NCI-H2227 treated with DMSO at 0.1 percent for 48 hours (cell line): Measurements from ENCODE around the gene CYP11A1.

Experiments used
- DNase-seq: peaks from one replicate; lab custom pipeline; 2025; lab: John Stamatoyannopoulos, UW

CYP11A1 gene

DNA sequence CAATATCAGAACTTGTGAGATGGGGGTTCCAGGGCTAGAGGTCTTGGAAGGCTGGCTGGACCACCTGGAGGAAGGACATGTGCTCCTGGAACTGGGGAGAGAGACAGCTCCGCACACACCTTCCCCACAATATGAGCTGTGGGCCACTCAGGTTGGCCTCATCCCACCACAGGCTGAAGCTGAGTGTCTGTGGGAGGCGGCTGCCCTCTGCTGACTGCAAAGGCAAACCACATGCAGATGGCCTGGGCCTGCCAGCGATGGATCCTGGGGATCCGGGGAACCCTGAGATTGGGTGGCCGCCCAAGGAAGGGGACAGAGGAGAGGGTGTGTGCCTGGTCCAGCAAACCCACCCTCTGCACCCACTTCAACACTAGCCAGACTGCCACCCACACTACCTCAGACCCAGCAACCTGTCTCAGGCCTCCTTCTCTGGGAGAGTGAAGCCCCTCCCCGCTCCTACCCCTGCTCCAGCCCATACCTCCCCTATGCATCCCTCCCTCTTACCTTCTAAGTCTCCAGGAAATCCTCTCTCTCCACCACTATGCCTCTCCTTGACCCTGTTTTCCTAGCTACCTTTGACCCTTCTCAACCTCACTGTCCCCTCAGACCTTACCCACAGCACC, 44.8 kb downstream of the CYP11A1 start:
- peak; percentile 50 for DNase-seq

DNA sequence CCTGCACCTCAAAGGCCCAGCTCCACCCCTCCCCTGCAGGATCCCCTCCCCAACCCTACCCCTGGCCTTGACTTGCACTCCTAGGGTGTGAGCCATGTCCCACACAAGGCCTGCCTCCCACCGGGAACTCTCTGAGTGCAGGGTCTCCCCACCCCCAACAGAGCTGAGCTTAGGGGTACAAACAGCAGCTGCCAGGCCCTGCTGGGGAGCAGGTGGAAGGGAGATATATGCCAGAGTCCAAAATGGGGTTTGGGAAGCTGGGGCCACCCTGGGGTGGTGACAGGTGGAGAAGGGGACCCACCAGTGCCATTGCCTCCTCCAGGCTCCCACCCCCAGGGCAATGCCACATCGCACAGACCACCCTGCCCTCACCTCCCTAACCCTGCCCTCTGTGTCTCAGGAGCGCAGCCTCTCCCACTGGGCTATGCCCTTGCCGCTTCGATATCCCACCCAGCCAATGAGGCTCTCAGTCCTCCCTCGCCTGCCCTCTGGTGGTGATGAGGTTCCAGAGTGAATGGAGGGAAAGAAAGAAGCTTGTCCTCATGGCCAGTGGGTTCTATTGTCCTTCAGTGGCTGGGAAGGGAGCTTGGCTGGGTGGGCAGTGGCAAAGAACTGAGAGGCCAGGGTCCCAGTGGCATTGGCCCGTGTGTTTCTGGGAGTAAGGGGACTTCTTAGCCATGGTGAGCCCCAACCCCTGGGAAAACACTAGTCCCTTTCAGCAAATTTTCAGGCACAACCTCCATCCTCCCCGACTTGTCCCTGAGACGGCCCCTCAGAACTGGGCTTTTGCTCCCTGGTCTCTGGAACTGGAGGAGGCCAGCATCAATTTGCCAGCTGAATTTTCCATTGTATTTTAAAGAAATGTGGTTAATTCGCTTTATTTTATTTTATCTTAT, 46.8 kb downstream of the CYP11A1 start:
- peak; percentile 12 for DNase-seq

DNA sequence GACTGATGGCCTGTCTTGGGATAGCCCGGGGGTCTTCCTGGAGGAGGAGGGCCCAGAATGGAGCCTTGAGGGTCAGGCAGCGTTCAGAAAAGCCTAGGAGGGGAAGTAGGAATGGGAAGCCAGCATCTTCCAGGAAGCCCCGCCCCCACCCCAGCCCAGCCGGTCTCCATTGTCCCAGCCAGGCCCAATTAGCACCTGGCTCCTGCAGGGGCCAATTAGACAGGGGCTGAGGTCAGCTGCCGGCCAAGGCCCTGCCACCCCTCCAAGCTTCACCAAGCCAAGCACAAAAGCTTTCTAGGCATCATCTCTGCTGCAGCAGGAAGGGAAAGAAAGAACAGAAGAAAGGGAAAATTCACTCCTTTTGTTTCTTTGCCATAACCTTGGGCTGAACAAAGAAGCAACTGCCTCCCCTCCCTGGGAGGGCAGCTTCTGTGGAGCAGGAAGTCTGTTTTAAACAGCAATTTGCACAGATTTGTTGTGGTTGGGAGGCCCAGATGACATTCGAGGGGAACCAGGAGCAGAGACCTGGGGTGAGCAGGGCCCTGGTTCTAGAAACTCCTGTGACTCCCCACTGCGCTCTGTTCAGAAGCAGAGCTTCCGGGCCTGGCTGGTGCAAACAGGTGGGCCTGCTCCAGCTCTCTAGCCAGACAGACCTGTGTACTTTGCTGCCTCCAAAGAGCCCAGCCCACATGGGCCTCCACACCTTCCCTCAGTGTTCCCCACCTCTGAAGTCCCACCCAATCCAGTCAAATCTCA, 47.7 kb downstream of the CYP11A1 start:
- DNase-seq = peak; percentile 36

DNA sequence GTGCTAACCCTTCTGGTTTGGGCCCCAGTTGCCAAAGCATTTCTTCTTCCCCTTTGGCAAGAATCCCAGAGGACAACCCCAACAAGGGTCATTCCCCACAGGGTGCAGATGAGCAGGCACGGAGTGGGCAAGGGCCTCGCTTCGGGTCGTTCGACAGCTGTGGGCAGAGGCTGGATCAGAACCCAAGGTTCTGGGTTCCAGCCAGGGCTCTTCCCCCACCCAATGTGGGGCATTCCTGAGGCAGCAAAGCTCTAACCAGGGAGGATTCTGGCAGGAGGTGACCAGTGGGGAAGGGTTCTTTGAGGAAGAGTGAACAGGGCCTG, 48.3 kb downstream of the CYP11A1 start:
- no peak for DNase-seq

DNA sequence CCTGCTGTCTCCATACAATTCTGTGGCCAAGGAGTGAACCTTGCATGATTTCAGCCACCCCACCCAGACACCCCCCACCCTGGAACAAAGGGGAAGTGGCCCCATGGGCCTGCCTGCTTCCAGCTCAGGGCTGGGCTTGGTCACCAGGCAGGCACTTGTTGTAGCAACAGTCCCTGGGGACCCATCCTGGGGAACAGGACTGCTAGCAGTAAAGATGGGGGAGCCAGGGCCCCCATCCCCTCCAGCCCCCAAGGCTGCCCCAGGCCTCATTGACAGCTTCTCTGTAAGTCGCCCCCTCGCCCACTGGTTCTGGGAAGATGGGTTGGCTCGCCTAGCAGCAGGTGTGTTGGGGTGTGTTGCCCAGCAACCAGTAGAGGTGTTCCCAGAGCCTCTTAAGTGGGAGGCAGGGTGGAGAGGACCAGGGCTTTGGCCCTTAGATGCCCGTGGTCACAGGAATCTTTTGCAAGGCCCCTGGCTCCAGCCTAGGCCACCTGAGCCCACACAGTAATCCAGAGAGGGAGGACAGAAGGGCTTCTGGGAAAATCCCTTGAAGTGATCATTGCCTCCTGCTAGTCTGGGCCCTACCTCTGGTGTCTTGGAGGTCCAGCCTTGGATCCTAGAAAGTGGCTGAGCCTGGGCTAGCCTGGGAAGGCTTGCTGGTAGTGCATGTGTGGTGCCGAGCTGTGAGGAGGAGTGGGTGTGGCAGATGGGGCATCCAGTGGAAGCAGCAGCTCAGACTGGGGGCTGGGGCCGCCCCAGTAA, 48.9 kb downstream of the CYP11A1 start:
- DNase-seq = no peak

DNA sequence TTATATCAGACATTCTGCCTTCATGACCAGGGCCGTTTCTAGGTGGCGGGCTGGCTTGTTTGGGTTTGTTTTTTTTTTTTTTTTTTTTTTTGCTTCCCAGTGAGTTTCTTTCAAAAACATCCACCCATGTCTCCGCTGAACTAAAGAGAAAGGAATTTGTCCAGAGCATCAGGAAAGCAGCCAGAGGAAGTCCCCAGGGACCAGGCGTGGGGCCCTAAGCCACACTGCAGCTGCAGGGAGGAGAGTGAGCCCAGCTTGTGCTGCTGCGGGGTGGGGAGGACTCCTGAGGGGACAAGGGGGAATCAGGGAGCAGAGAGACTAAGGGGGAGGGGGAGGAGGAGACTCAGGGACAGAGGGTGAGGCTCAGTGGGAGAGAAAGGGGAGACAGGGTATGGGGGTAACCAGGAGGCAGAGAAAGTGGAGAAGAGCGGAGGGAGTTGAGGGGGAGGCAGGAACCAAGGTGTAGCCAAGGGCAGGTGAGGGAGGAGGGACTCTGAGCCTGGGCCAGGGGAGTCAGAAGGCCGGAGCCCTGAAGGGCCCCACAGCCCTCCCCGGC, 49.5 kb downstream of the CYP11A1 start:
- no peak for DNase-seq

DNA sequence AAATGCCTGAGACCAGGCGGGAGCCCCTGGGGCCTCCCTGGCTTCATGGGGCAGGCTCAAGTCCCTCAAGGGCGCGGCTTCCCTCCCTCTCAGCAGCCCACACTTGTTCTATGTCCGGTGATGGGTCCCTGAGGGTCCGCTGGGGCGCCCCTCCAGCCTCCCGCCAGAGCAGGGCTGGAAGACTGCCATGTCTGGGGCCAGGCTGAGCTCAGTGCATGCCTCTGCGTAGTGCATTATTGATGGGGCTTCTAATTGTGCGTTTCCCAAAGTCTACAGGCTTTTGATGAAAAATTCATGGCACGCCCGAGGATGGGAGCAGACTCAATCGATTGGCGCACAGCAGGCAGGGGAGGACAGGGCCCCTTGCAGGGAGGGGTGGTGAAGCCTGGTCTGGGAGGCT, 51.3 kb downstream of the CYP11A1 start:
- no peak for DNase-seq

DNA sequence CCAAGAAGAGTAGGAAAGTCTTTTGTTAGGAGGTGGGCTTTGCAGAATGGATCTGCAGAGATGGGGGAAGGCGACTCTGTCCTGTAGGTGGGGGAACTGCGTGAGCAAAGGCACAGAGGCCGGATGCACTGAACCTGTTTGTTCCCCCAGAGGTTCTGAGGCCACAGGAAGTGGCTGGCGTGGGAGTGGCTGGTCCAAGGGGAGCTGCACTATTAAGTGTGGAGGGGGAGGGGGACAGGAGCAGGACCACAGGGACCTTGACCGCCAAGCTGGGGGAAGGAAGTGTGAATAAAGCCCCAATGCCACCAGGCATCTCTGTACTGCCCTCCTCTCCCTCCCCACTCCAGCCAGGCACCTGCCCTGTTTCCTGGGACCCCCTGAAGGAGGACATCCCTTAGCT, 51.8 kb downstream of the CYP11A1 start:
- no peak for DNase-seq

DNA sequence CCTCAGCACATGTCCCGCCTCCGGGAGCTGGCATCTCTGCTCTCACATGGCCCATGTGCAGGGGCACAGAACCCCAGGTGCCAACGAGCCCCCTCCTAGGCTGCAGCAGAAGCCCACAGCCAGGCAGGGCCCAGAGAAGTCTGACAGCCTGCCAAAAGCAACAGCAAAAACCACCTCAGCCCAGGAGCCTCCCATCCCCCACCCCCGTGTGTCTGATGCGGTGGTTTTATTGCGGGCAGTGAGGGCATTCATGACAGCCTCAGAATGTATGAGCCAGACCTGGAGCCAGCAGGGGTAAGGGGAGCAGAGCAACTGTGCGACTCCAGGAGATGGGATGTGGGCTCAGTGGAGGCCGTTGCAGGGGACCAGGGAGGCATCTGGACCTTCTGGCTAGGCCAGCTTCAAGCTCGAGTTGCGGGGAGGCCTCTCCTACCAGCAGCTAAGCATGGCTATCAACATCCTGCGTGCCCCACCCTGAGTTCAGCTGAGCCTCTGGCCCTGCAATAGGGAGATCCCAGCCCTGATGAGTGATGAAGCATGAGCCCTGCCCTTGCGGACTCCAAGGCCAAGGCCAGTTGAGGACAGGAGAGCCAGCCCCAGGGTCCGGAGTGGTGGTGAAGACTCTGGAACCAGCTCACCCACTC, 52.5 kb downstream of the CYP11A1 start:
- no peak for DNase-seq

DNA sequence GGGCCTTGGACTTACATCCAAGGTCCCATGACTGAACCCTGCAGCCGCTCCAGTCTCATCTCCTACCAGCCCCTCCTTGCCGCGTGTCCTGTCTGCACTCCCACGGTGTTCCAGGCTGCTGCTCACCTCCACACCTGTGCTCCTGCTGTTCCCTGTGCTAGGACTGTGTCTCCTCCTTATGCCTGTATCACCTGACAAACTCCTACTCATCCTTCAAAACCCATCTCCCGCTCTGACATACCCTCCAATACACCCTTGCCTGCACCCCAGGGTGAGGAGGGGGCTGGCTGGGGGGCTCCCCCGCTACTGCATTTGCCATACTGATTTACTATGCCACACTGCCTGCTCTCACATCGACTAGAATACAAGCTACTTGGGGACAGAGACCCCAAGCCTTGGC, 53.6 kb downstream of the CYP11A1 start:
- no peak for DNase-seq

DNA sequence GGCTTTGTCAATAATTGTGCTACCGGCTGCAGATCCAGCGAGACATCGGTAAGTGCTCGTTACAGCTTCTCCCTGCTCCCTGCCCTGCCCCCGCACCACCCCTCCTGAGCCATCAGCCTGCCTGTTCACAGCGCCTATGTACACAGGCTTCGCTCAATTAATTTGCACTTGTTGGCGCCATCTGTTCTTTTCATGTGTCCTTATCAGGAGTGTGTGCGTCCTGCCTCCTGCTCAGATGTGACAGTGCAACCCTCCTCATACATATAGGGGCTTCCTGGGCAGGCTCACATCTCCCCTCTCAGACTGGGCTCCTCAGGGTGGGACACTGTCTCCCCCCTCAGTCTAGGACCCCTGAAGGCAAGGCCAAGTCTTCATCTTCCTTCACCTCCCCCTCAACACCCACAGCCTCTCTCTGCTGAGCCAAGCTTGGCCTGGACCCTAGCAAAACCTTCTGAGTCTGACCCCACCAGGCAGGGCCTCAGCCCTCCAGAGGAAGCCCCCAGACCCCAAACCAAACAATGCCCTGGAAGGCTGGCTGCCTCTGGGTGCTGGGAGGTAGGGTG, 54.9 kb downstream of the CYP11A1 start:
- DNase-seq = peak; percentile 75

DNA sequence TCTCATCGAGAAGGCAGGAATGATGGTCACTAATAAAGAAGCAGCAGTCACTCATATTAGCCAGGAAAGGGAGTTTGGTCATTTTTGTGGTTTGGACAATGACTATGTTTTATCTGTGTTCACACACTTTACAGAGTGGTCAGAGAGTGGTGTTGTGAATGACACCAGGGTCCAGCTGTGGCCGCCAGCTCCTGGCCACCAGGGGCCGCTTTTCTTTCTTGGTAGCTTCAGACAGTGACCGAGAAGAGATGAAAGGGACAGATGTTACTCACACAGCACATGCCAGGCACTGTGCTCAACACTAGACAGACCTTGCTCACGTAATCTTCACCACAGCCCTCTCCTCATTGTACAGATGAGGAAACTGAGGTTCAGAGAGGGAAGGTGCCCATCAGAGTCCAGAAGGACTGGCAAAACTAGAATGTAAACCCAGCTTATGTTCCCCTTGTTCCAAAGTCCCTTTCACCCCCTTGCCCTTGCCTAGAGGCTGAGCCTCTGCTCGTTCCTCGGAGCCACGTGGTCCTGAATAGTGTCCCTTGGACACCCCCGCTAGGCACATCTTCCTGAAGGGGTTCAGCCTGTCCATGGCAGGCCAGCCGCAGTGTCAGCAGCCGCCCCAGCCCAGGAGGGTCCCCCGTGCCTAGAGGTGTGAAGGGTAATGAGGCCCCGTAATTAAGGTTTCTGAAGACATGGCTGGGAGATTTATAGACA, 55.6 kb downstream of the CYP11A1 start:
- no peak for DNase-seq

DNA sequence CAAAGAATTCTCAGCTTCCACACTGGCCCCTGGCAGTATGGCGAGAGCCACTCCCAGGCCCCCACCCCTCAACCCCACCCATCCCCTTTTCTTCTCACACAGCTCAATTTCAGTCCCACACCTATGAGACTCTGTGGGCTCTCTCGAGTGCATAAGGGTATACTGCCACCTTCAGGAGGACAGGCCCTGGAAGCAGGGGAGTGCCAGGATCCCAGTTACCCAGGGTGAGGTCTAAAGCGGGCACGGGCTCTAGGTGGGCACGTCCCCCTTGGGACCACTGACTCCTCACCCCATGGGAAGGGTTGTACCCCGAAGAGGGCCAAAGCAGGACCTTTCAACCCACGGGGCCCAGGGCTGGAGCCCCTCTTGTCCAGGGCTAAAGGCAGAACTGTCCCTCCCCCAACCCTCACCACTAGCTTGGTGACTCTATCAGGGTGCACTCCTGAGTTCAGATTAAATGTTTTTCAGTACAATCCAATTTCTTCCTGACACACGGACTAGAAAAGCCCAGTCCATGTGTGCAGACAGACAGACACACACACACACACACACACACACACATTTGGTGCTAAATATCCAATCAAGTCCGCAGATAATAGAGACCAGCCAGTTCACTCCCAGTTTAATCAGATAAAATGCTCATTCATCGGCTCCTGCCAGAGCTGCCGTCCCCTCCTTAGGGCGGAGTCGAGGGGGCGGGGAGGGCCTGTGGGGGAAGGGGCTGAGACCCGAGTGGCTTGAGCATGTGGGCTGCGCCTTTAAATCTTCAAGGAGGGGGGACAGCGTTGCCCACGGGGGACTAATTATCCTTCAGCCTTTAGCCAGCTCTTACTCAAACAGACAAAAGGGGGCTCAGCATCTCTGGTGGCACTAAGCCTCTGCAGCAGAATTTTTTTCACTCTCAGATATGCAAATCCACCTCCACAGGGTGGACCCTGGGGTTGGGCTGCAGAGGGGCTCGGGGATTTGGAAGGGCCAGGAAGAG, 59.3 kb downstream of the CYP11A1 start:
- peak; percentile 86 for DNase-seq

DNA sequence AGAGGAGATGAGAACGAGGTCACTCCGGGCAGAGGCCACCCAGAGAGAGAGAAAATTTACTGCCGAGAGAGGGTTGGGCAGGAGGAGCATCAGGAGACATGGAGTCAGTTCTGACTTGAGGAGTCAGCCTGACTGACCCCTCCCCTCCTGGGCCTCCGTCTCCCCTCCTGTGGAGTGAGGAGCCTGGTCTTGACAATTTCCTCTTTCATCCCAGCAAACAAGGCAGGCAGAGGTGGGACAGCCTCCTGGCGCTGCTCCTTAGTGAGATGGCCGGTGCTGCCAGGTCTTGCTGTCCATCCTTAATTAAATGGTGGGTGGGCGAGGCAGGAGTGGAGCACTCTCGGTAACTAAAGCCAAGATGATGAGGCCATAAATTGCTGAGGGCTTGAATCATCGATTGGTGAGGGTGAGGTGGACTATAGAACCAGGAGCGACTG, 60.6 kb downstream of the CYP11A1 start:
- DNase-seq = peak; percentile 55

DNA sequence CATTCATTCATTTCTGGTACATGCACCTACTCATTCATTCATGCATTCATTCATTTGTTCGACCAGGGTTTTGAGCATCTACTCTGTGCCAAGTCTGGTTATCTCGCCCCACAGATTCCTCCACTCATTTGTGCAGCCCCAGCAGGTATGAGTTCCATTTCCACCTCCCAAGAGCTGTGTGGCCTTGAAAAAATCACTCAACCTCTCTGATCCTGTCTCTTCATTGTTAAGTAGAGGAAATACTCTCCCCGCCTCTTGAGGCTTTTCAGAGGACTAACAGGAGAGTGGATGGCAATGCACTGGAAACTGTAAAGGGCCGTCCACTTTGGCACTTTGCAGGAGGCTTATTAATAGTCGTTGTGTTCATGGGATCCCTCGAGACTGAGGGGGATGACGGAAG, 61.8 kb downstream of the CYP11A1 start:
- no peak for DNase-seq

DNA sequence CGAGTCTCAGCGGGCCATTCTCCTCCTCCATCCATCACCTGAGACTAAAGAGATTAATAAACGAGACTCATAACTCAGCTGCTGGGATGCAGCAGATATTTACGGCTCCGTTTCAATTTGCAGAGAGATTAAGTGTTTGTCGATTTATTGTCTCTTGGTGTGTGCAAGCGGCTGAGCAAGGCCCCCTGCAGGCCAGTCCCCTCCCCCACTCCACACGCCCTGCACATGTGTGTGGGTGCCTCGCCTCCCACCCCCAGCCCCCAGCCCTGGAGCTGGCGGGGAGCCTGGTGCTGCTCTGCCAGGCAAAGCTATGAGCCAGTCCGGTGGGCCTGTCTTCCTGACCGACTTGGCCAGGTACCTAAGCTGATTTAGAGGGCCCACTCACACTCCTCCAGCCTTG, 63.0 kb downstream of the CYP11A1 start:
- DNase-seq = peak; percentile 27

DNA sequence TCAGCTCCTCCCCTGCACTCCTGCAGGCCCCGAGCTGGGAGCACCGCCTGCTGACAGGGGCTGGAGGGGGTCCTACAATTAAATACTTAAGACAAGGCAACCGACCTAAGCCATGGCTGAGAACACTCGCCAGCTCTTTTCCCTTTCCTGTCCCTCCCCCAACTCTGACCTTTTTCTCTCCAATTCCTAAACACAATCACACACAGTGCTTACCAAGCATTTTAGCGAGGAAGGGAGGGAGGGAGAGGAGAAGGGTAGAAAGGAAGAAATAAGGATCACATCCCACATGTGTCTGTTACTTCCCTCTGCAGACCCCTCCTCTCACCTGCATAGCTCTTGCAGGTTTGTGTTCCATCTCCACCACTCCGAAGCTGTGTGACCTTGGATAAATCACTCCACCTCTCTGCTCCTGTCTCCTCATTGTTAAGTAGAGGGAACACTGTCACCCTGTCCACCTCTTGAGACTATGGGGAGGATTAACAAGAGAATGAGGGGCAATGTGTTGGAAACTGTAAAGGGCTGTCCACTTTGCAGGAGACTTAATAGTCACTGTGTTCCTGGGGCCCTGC, 63.6 kb downstream of the CYP11A1 start:
- DNase-seq = no peak

DNA sequence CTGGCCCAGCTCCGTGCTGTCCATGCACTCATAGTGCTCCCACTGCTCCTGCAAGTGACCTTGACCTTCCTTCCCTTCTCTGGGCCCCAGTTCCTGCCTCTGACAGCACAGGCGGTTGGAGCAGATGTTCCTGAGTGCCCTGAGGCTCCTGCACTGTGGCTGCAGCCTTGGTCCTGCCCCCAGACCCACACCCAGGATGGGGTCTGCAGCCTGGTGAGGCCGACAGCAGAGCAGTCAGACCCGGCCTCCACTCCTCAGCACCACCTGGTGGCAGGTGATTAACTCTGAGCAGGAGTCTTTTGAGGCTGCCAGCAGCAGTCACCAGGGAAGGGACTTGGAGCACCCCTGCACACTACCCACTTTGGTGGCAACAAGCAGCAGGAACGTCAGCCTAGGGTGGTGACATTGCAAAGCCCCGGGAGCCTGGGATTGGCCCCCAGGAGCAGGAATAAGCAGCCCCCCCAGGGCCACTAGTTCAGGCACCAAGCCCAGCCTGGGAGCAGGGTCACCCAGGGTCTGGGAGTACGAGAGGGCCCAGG, 64.6 kb downstream of the CYP11A1 start:
- peak; percentile 14 for DNase-seq
